Upper lobe of right lung (tissue), 1 donor: ENCODE measurements around the gene CLP1. TPM values are rescaled to one million over a fixed set of nuclear protein-coding genes. Genes with fewer than 3 reads are reported as not detected.
"Not testable (repeated sequence)": the region's sequence is repeated elsewhere in the genome, so short reads cannot be mapped to it uniquely, and the experiment has no call there.

Source experiments
- ATAC-seq: fragments of 200-7000 bp; cut with Tn5 transposase; one replicate; pipeline ENCODE4 v1.9.1; 2020; ENCODE audit warnings: mild to moderate bottlenecking, moderate library complexity
- DNase-seq: peaks from one replicate; pipeline ENCODE4 v3.0.0-alpha.2; 2020
- H3K27ac ChIP-seq: fragments of 200-600 bp; one replicate; pipeline ENCODE4 v1.8.0; 2022
- H3K27me3 ChIP-seq: fragments of 200-600 bp; one replicate; pipeline ENCODE4 v1.8.0; 2022; ENCODE audit warnings: mild to moderate bottlenecking
- H3K36me3 ChIP-seq: fragments of 200-600 bp; one replicate; pipeline ENCODE4 v1.8.0; 2022
- H3K4me1 ChIP-seq: fragments of 200-600 bp; one replicate; pipeline ENCODE4 v1.8.0; 2022
- H3K4me3 ChIP-seq: fragments of 200-600 bp; one replicate; pipeline ENCODE4 v1.8.0; 2022; ENCODE audit warnings: mild to moderate bottlenecking
- H3K9me3 ChIP-seq: fragments of 200-600 bp; one replicate; pipeline ENCODE4 v1.8.0; 2022
- CTCF ChIP-seq: fragments of 200-600 bp; IDR thresholded peaks from one replicate; pipeline ENCODE4 v1.8.0; 2022; ENCODE audit warnings: antibody characterized with exemption
- intact Hi-C: fragments of 100-400 bp; cut with DNase I; formaldehyde crosslinking; loops from one replicate; pipeline ENCODE4 v1.11.0; 2022
- total RNA-seq: library from RNA; stranded (reverse); fragmentation: NEBNext Ultra II Directional; extraction: Animal tissue kit (Norgen Biotek cat#: 25700); gene quantifications from one replicate; pipeline ENCODE4 v1.2.1, GENCODE V29; 2021
- donor health status: DM: no; HTN: yes; CAD: no; lungs with severe emphysema.

The CLP1 gene
- total RNA-seq, 1 donor from 2014 or later = 11.7 TPM

- peak overlapping the region; percentile 99 for H3K27ac ChIP-seq
- peaks cover 22% of the 10 kb centered on the region for H3K4me1 ChIP-seq
- no peak for TF ChIP-seq CTCF
- no peaks in the 10 kb centered on the region for H3K9me3 ChIP-seq
- ATAC-seq (peak; percentile 18), DNase-seq (no peak)
- intact Hi-C loops = no loop called here
- peaks cover 16% of the 10 kb centered on the region for H3K36me3 ChIP-seq
- H3K27me3 ChIP-seq = no peaks in the 10 kb centered on the region
- peak overlapping the region; percentile 90 for H3K4me3 ChIP-seq
Measured at GRCh38 chr11:57668434-57668782, 10.8 kb downstream of the CLP1 start.

- DNase-seq = no peak
- TF ChIP-seq CTCF = no peak
- H3K36me3 ChIP-seq = peaks cover 57% of the 10 kb centered on the region
Measured at GRCh38 chr11:57674251-57674650, 16.7 kb downstream of the CLP1 start.

GRCh38 chr11:57675176-57675941, 17.8 kb downstream of the CLP1 start:
- ATAC-seq = no peak
- Histone ChIP-seq H3K36me3 (peaks cover 57% of the 10 kb centered on the region), H3K27ac (no peak overlapping the region), H3K4me3 (no peak overlapping the region), H3K9me3 (no peaks in the 10 kb centered on the region), H3K4me1 (peaks cover 22% of the 10 kb centered on the region), H3K27me3 (no peaks in the 10 kb centered on the region)
- no peak for DNase-seq
- TF ChIP-seq CTCF = no peak
- intact Hi-C loops = no loop called here

More at GRCh38 chr11:57674251-57674650, 16.7 kb downstream of the CLP1 start:
- Histone ChIP-seq H3K27me3 (no peaks in the 10 kb centered on the region), H3K27ac (no peak overlapping the region), H3K4me3 (no peak overlapping the region), H3K4me1 (peaks cover 23% of the 10 kb centered on the region), H3K9me3 (no peaks in the 10 kb centered on the region)
- intact Hi-C loops = no loop called here
- no peak for ATAC-seq

GRCh38 chr11:57679396-57679795, 21.8 kb downstream of the CLP1 start:
- H3K36me3 ChIP-seq = peaks cover 69% of the 10 kb centered on the region
- TF ChIP-seq CTCF = no peak
- peaks cover 23% of the 10 kb centered on the region for H3K4me1 ChIP-seq
- DNase-seq = no peak
- no peaks in the 10 kb centered on the region for H3K9me3 ChIP-seq
- H3K4me3 ChIP-seq = no peak overlapping the region
- no peak overlapping the region for H3K27ac ChIP-seq
- no peak for ATAC-seq
- intact Hi-C loops = no loop called here
- H3K27me3 ChIP-seq = no peaks in the 10 kb centered on the region

- DNase-seq (no peak), ATAC-seq (no peak)
- Histone ChIP-seq H3K27ac (no peak overlapping the region), H3K4me3 (no peak overlapping the region), H3K9me3 (no peaks in the 10 kb centered on the region), H3K4me1 (peaks cover 21% of the 10 kb centered on the region), H3K36me3 (peaks cover 71% of the 10 kb centered on the region), H3K27me3 (no peaks in the 10 kb centered on the region)
- TF ChIP-seq CTCF = no peak
- intact Hi-C loops = no loop called here
Measured at GRCh38 chr11:57680552-57680874, 23.0 kb downstream of the CLP1 start.

GRCh38 chr11:57681168-57681567, 23.6 kb downstream of the CLP1 start:
- intact Hi-C loops = no loop called here
- no peak for TF ChIP-seq CTCF
- H3K27ac ChIP-seq = no peak overlapping the region
- peaks cover 71% of the 10 kb centered on the region for H3K36me3 ChIP-seq
- H3K4me1 ChIP-seq = peaks cover 14% of the 10 kb centered on the region
- no peak for ATAC-seq
- DNase-seq = no peak
- no peaks in the 10 kb centered on the region for H3K27me3 ChIP-seq
- no peak overlapping the region for H3K4me3 ChIP-seq
- H3K9me3 ChIP-seq = no peaks in the 10 kb centered on the region

- H3K9me3 ChIP-seq, H3K4me1 ChIP-seq, DNase-seq, H3K27ac ChIP-seq, ATAC-seq, H3K27me3 ChIP-seq, intact Hi-C loops, H3K4me3 ChIP-seq: not testable (repeated sequence)
- H3K36me3 ChIP-seq = peaks cover 100% of the 10 kb centered on the region
Measured at GRCh38 chr11:57690474-57690873, 32.9 kb downstream of the CLP1 start.
